Coronary artery (tissue), 2 donors: ENCODE measurements around the gene BHLHA9.

ENCODE experiments used
- DNase-seq: peaks from one replicate; pipeline ENCODE4 v3.0.0-alpha.2; 2017; ENCODE audit warnings: low spot score
- H3K27ac ChIP-seq, 2 donors: fragments of 200-600 bp; sonication (generic); one replicate each; pipeline ENCODE4 v1.5.1; 2016 to 2019
- H3K4me3 ChIP-seq: fragments of 200-600 bp; sonication (generic); 2 replicates; pipeline ENCODE4 v1.5.1; 2016; ENCODE audit warnings: mild to moderate bottlenecking, moderate library complexity
- TF ChIP-seq, protein P1 (sequence below): fragments of 200-600 bp; sonication (generic); IDR thresholded peaks from one replicate; pipeline ENCODE4 v1.5.1; 2019; ENCODE audit warnings: antibody characterized with exemption

The BHLHA9 gene

DNA sequence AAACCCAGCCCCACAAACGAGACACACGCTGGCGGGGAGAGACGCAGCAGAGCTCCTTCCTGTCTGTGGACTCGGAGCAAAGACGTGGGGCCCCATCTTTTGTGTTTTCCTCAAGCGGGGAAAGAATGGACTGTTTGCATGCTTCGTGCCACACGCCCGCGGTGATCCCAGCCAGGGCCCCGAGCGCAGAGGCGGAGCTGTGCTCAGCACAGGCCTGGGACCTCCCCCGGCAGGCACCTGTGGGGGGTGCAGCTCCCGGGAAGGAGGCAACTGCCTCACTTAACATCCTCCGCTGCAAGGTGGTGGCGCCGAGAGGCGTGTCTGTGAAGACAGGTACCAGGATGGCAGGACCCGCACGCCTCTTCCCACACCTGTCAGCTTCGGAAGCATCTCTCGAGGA is 28.4 kb downstream of the BHLHA9 start:
- DNase-seq: no peak
- TF ChIP-seq, protein P1, sequence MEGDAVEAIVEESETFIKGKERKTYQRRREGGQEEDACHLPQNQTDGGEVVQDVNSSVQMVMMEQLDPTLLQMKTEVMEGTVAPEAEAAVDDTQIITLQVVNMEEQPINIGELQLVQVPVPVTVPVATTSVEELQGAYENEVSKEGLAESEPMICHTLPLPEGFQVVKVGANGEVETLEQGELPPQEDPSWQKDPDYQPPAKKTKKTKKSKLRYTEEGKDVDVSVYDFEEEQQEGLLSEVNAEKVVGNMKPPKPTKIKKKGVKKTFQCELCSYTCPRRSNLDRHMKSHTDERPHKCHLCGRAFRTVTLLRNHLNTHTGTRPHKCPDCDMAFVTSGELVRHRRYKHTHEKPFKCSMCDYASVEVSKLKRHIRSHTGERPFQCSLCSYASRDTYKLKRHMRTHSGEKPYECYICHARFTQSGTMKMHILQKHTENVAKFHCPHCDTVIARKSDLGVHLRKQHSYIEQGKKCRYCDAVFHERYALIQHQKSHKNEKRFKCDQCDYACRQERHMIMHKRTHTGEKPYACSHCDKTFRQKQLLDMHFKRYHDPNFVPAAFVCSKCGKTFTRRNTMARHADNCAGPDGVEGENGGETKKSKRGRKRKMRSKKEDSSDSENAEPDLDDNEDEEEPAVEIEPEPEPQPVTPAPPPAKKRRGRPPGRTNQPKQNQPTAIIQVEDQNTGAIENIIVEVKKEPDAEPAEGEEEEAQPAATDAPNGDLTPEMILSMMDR: no peak
- H3K27ac ChIP-seq: no peak overlapping the region
- no peak overlapping the region for H3K4me3 ChIP-seq

DNA sequence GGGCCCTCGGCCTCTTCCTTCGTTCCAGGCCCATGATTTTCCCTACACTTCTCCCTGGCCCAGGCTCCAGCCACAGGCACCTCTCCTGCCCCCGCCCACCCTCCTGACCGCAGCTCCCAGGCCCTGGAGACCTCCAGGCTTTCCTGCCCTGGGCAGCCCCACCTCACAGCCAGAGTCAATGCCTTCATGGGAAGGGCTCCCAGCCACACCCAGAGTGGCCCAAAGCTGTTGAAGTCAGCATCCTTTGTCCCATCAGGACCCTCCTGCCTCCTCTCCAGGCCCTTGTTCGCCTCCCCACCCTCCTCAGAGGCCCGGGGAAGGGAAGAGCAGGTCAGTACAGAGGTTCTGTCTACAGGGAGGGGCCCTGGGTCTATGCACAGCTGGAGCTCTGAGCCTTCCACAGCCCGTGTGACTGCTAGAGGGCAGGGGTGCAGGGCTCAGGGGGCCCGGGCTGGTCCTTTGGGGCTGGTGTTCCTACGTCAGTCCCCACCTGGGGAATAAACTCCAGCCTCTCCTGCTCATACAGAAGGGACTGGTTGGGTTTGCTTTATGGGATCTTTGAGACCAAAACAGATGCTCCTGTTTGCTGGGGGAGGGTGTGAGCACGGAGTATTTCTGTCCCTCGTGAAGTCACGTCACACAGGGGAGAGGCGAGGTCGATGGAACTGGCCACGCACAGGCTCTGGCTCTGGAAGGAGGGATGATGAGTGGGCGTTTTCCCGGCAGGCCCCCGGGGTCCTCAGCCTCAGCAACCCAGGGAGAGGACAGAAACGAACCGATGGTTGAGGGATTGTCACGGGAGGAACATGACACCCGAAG is 29.5 kb downstream of the BHLHA9 start:
- H3K4me3 ChIP-seq: no peak overlapping the region
- H3K27ac ChIP-seq: no peak overlapping the region
- DNase-seq: no peak
- TF ChIP-seq, protein P1: no peak

DNA sequence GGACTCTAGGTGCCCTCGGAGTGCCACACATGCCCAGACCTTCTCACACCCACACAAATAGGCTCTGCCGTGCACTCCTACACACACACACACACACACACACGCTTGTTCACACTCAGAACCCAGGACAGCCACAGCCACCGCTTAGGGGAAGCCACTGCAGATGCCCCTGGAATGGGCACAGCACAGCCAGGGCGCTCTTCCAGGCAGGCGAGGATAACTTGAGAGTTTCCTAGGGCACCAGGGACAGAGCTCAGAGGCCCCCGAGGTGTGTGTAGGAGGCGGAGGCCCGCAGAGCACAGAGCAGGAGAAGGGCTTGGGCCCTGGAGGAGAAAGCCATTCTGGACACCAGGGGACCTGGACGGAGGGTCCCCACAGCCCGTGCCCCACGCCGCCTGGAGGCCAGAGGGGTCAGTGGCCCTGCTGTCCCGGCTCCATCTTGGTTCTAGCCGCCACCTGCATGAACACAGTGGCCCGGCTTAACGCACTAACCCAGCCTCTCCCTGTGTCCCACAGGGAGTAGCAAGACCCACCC is 30.2 kb downstream of the BHLHA9 start:
- Histone ChIP-seq H3K4me3 (no peak overlapping the region), H3K27ac (no peak overlapping the region)
- TF ChIP-seq, protein P1: no peak
- DNase-seq: no peak

DNA sequence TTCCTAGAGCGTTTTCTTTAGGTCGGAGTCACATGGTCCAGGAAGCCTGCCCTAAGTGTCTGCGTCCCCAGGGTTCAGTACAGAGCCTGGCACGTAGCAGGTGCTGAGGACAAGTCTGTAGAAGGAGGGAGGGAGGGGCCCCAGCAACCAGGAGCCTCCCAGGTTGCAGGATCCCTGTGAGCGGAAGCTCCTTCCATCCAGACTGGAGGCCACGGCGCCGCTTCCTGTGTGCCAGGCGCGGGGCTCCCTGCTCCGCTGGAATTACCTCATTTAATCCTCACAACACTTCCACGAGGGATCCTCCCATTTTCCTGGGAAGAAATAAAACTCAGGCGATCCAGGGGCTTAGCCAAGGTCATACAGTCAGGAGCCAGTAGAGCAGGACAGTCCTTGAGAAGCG is 31.3 kb downstream of the BHLHA9 start:
- no peak overlapping the region for H3K27ac ChIP-seq
- TF ChIP-seq, protein P1: no peak
- DNase-seq: no peak
- H3K4me3 ChIP-seq: no peak overlapping the region

DNA sequence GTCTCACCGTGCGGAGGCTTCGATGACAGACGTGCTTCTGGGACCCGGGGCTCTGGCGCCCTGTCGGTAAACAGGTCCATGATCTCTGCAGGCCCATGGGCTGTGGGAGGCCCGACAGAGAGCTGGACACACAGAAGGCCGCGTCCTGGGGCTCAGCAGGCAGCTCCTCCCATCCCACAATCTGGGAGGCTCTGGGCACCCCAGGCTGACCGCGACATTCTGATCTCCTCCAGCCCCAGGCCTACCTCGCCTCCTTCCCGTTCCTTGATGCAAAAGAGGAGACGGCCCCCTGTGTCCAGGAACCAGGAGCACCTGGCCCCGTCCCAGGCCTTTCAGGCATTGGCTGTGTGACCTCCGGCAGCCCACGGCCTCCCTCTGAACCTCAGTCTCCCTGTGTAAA is 32.5 kb downstream of the BHLHA9 start:
- H3K27ac ChIP-seq: no peak overlapping the region
- TF ChIP-seq, protein P1: no peak
- no peak for DNase-seq
- H3K4me3 ChIP-seq: no peak overlapping the region

DNA sequence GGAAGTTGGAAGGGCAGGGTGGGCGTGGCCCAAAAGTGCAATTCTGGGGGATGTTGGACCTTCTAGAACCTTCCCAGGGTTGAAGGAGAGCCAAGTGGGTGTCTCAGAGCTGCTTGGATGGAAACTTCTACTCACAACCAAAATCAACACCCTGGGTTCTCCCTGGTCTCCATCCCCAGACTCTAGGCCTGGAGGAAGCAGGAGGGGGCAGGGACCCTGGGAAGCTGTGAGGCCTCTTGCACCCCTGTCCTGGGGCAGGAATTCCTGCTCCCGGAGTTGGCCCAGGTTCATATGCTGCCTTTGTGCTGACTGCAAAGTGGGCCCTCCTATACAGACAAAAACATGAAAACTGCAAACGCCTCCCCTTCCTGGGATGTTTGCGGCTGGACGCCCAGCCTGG is 34.3 kb downstream of the BHLHA9 start:
- H3K4me3 ChIP-seq: no peak overlapping the region
- DNase-seq: no peak
- H3K27ac ChIP-seq: no peak overlapping the region
- TF ChIP-seq, protein P1: no peak
